Choroid plexus epithelial cell (primary cell): ENCODE results near the gene EXOSC7.

Source experiments
- DNase-seq: peaks from one replicate; pipeline ENCODE4 v3.0.0-alpha.2; 2010; ENCODE audit warnings: low read depth
- H3K4me3 ChIP-seq: 2 replicates; pipeline ENCODE4 v1.5.1; 2011; ENCODE audit warnings: low read depth, mild to moderate bottlenecking, control low read depth, low read length, moderate library complexity
- TF ChIP-seq, protein P1 (sequence below): conservative IDR thresholded peaks from 2 replicates; pipeline ENCODE4 v1.5.1; 2011; ENCODE audit warnings: low read depth, mild to moderate bottlenecking, control low read depth, inconsistent platforms, low read length, moderate library complexity

Gene EXOSC7

DNA sequence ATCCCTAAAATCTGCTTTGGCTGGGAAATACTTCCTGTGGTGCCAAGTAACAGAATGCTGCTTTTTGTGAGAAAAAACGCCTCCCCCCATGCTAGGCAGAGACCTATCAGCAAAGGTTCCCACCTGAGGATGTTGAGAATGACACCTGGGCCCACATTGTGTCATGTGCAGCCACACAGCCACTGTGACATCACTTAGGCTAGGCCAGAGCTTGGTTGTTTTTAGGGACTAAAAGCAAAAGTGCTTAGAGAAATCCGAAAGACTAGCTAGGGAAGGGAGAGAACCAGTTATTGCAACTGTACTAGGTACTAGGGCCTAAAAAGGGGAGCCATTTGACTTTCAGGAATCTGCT, 6.2 kb upstream of the EXOSC7 start:
- no peak overlapping the region for H3K4me3 ChIP-seq
- TF ChIP-seq, protein P1, sequence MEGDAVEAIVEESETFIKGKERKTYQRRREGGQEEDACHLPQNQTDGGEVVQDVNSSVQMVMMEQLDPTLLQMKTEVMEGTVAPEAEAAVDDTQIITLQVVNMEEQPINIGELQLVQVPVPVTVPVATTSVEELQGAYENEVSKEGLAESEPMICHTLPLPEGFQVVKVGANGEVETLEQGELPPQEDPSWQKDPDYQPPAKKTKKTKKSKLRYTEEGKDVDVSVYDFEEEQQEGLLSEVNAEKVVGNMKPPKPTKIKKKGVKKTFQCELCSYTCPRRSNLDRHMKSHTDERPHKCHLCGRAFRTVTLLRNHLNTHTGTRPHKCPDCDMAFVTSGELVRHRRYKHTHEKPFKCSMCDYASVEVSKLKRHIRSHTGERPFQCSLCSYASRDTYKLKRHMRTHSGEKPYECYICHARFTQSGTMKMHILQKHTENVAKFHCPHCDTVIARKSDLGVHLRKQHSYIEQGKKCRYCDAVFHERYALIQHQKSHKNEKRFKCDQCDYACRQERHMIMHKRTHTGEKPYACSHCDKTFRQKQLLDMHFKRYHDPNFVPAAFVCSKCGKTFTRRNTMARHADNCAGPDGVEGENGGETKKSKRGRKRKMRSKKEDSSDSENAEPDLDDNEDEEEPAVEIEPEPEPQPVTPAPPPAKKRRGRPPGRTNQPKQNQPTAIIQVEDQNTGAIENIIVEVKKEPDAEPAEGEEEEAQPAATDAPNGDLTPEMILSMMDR: no peak
- DNase-seq: no peak

DNA sequence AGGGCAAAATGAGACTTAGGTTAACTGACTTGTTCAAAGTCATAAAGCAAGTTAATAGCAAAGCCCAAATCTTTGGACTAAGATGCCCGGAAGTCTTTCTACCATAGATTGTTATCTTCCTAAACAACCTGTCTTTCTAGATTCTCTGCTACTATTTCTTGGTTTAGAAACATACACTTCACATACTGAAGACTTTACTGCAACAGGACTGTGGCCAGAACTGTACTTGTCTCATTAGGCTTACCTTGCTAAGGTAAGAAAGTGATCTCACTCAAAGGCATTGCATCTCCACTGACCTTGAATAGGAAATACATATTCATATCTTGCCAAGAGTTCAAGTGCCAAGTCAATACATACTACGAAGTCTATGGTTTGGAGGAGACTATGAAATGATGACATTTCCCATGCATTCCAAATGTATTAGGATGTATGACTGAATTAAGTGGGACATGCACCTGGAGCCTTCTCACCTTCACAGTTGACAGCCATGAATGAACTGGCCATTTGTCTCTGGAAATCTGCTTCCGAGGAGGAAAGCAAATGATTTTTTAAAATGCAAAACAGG, 5.0 kb upstream of the EXOSC7 start:
- H3K4me3 ChIP-seq: no peak overlapping the region
- TF ChIP-seq, protein P1: no peak
- DNase-seq: no peak

DNA sequence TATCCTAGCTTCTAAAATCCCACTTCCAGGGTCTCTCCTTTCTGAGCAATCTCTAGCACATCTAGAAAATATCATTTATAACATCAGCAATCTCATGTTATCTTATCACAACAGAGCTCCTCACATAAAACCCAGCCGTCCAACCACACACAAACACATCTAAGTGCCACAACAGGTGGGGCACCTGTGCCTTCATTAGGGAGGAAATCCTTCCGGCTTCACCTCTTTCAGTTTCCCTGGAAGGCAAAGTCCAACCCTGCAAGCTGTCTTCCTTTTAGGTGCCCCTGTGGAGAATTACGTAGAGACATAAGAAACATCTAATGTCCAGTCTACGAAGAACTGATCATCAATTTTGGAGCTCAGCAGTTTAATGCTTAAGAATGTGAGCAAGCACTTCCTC, 1.6 kb upstream of the EXOSC7 start:
- DNase-seq: no peak
- TF ChIP-seq, protein P1: no peak
- H3K4me3 ChIP-seq: peak overlapping the region; percentile 98

DNA sequence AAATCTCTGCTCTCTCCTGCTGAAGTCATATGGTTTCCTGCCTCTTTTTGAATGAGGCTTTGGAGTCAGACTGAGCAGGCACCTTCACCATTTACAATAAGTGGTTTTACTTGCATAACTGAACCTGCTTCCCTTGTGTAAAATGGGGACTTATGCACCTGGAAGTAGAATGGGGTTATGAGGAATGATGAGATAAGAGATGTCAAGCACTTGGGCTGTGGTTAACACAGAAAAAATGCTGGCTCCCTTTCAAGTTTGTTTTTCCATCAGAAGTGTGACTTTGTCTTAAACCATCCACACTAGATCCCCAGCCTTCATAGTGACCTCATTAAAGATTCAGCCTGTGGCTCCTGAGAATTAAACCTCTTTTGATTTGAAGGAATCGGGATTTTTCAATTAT, 5.2 kb downstream of the EXOSC7 start:
- TF ChIP-seq, protein P1: no peak
- H3K4me3 ChIP-seq: no peak overlapping the region
- peak; percentile 49 for DNase-seq

- H3K4me3 ChIP-seq: no peak overlapping the region
- no peak for DNase-seq
- TF ChIP-seq, protein P1: no peak
Measured at GRCh38 chr3:44981751-44982150, 5.7 kb downstream of the EXOSC7 start.

DNA sequence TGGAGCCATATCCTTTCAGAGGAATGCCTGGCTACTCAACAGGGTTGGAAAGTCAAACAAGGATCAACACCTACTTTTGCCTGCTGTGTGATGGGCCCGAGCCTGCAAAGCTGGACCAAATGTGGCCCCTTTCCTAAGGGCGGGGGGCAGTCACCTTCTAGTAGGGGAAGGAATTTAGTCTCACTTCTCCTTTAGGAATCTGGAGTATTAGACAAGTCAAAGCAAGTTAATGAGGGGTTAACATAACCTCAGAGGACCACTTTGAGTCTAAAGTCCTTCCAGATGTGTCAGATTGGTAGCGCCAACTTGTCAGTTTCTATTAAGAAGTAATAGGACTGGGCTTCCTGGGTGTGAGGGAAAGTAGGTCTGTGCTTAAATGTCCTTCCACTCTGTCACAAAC, 6.8 kb downstream of the EXOSC7 start:
- TF ChIP-seq, protein P1: no peak
- H3K4me3 ChIP-seq: no peak overlapping the region
- no peak for DNase-seq

DNA sequence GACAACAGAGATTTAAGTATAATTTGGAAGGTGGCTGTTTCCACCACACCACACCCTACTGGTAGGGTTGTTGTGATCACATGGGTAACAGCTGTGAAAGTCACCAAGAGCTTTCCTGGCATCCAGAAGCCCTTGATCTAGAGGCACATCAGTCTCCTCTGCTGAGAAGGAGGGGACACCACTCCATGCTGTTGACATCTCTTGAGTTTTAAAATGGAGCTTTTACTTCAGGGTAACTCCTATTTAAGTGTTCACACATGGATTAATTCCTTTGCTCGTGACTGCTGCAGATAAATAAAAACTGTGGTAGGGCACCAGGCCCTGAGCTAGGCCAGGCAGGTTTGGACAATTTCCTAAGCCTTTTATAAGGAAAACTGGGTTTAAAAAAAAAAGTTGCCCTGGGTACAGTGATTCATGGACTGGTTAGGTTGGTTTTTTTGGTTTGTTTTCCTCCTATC, 7.5 kb downstream of the EXOSC7 start:
- TF ChIP-seq, protein P1: no peak
- no peak for DNase-seq
- H3K4me3 ChIP-seq: no peak overlapping the region
